ENCODE measurements around the gene CA10. TPM values are rescaled to one million over a fixed set of nuclear protein-coding genes. Genes with fewer than 3 reads are reported as not detected.

CA10 gene
- total RNA-seq, 1 experiment from 2014 or later = not detected

DNA sequence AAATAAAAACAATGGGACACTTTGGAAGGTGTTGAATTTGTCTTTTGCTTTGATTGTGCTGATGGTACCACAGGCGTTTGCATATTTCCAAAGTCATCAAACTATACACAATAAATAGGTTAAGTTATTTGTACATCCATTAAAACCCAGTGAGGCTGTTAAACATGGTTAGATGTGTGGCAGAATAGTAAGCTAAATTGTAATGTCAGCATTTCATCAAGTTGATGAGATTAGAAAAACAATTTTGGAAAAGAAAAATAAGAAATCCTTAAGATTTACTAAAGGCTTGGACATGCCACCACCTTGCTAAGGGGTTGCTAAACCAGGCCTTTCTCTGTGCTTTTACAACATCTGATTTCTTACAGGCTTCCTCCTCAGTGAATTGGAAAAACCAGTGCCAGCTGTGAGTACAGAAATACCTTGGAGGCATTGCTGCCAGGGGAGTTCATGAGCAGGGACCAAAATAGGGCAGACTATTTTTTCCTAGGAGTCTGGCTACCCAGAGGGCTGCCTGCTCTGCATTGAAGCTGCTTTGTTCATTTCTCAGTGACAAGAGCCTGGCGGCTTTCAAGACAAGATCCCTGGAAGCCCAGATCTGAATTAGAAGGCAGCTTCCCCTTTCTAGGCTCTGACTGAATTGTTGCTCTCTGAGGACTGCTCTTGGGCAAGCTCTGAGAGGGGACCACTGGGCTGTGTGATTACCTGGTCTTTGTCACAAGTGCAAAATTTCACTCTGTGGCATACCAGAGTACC, 43.4 kb upstream of the CA10 start:
- no peak overlapping the region for H3K4me3 ChIP-seq (ENCODE audit: low read depth, low read length, poor library complexity, severe bottlenecking)
- ChIA-PET CTCF (no interaction called here), POLR2A (ENCODE audit: low non-redundant PET) (no interaction called here)
- H3K9me3 ChIP-seq (ENCODE audit: low read depth, low read length, poor library complexity, severe bottlenecking) = no peaks in the 10 kb centered on the region
- TF ChIP-seq, protein P1, sequence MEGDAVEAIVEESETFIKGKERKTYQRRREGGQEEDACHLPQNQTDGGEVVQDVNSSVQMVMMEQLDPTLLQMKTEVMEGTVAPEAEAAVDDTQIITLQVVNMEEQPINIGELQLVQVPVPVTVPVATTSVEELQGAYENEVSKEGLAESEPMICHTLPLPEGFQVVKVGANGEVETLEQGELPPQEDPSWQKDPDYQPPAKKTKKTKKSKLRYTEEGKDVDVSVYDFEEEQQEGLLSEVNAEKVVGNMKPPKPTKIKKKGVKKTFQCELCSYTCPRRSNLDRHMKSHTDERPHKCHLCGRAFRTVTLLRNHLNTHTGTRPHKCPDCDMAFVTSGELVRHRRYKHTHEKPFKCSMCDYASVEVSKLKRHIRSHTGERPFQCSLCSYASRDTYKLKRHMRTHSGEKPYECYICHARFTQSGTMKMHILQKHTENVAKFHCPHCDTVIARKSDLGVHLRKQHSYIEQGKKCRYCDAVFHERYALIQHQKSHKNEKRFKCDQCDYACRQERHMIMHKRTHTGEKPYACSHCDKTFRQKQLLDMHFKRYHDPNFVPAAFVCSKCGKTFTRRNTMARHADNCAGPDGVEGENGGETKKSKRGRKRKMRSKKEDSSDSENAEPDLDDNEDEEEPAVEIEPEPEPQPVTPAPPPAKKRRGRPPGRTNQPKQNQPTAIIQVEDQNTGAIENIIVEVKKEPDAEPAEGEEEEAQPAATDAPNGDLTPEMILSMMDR (conservative IDR thresholded peaks at IDR 0.05; ENCODE audit: low read depth, low read length) = no peak
- TF ChIP-seq EZH2 (IDR thresholded peaks at IDR 0.05; ENCODE audit: borderline replicate concordance, low read depth, low read length, poor library complexity, severe bottlenecking) = no peak
- no peak for DNase-seq (ENCODE audit: low spot score)
- no TSS peak for BruUV-seq (replicated peaks)
- H3K27me3 ChIP-seq (replicated peaks; ENCODE audit: insufficient read depth, low read depth, low read length, poor library complexity) = no peaks in the 10 kb centered on the region
- no peaks in the 10 kb centered on the region for H3K4me1 ChIP-seq (ENCODE audit: insufficient read depth, low read length, poor library complexity, severe bottlenecking)
- no peaks in the 10 kb centered on the region for H3K36me3 ChIP-seq (ENCODE audit: insufficient read depth, low read length, poor library complexity, severe bottlenecking)
- intact Hi-C loops (cut with micrococcal nuclease; ENCODE audit: unreplicated experiment) = no loop called here
- H3K27ac ChIP-seq (ENCODE audit: low read depth, low read length, poor library complexity, severe bottlenecking) = no peak overlapping the region

DNA sequence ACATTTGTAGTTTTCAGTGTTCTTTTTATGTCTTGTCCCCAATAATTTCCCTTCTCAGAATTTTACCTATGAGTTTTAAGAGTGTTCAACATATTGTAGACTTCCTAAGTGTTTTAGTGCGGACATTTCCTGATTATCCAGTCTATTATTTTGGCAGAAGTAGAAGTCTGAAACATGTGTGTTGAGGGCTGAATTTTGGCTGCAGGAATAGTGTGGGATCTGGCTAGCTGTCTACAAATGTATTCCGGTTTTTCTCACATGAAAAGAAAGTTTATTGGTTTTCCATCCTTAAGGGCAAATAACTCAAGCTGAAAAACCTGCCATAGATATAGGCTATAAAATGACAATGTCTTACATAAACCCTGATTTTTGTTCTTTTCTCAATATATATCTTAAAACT, 33.0 kb upstream of the CA10 start:
- Histone ChIP-seq H3K27me3 (replicated peaks; ENCODE audit: insufficient read depth, low read depth, low read length, poor library complexity) (no peaks in the 10 kb centered on the region), H3K4me1 (ENCODE audit: insufficient read depth, low read length, poor library complexity, severe bottlenecking) (no peaks in the 10 kb centered on the region), H3K27ac (ENCODE audit: low read depth, low read length, poor library complexity, severe bottlenecking) (no peak overlapping the region), H3K36me3 (ENCODE audit: insufficient read depth, low read length, poor library complexity, severe bottlenecking) (no peaks in the 10 kb centered on the region), H3K9me3 (ENCODE audit: low read depth, low read length, poor library complexity, severe bottlenecking) (no peaks in the 10 kb centered on the region), H3K4me3 (ENCODE audit: low read depth, low read length, poor library complexity, severe bottlenecking) (no peak overlapping the region)
- no TSS peak for BruUV-seq (replicated peaks)
- intact Hi-C loops (cut with micrococcal nuclease; ENCODE audit: unreplicated experiment) = no loop called here
- ChIA-PET CTCF (no interaction called here), POLR2A (ENCODE audit: low non-redundant PET) (no interaction called here)
- TF ChIP-seq EZH2 (IDR thresholded peaks at IDR 0.05; ENCODE audit: borderline replicate concordance, low read depth, low read length, poor library complexity, severe bottlenecking) = no peak
- TF ChIP-seq, protein P1 (conservative IDR thresholded peaks at IDR 0.05; ENCODE audit: low read depth, low read length) = no peak
- no peak for DNase-seq (ENCODE audit: low spot score)

- H3K4me1 ChIP-seq (ENCODE audit: insufficient read depth, low read length, poor library complexity, severe bottlenecking) = no peaks in the 10 kb centered on the region
- ChIA-PET POLR2A (ENCODE audit: low non-redundant PET) (no interaction called here), CTCF (no interaction called here)
- no peaks in the 10 kb centered on the region for H3K9me3 ChIP-seq (ENCODE audit: low read depth, low read length, poor library complexity, severe bottlenecking)
- intact Hi-C loops (cut with micrococcal nuclease; ENCODE audit: unreplicated experiment) = no loop called here
- no peaks in the 10 kb centered on the region for H3K27me3 ChIP-seq (replicated peaks; ENCODE audit: insufficient read depth, low read depth, low read length, poor library complexity)
- H3K27ac ChIP-seq (ENCODE audit: low read depth, low read length, poor library complexity, severe bottlenecking) = no peak overlapping the region
- H3K4me3 ChIP-seq (ENCODE audit: low read depth, low read length, poor library complexity, severe bottlenecking) = no peak overlapping the region
- no peak for TF ChIP-seq EZH2 (IDR thresholded peaks at IDR 0.05; ENCODE audit: borderline replicate concordance, low read depth, low read length, poor library complexity, severe bottlenecking)
- TF ChIP-seq, protein P1 (conservative IDR thresholded peaks at IDR 0.05; ENCODE audit: low read depth, low read length) = no peak
- no TSS peak for BruUV-seq (replicated peaks)
- H3K36me3 ChIP-seq (ENCODE audit: insufficient read depth, low read length, poor library complexity, severe bottlenecking) = no peaks in the 10 kb centered on the region
- no peak for DNase-seq (ENCODE audit: low spot score)
Observed at GRCh38 chr17:52181782-52182181, 23.3 kb upstream of the CA10 start.

Data from A673 (cell line).